HepG2 (cell line): Measurements from ENCODE around the gene TM4SF18. TPM values are rescaled to one million over a fixed set of nuclear protein-coding genes. Genes with fewer than 3 reads are reported as not detected.

Experiments
- CREM ChIP-seq, 2 experiments: sonication (generic) in 1 of 2; formaldehyde crosslinking in 1 of 2; IDR thresholded peaks; 2 replicates each; pipeline versions ENCODE4 v1.4.0 to v1.6.1; 2016 to 2020; ENCODE audit warnings: antibody characterized with exemption in 1 of 2, mild to moderate bottlenecking in 1 of 2, missing genetic modification reagents in 1 of 2
- EP300 ChIP-seq, 3 experiments: sonication (generic) in 1 of 3; formaldehyde crosslinking in 1 of 3; IDR thresholded peaks; 2 replicates each; pipeline versions ENCODE4 v1.5.1 to v1.6.1; 2011 to 2020; ENCODE audit warnings: low read depth in 2 of 3, low read length in 2 of 3, borderline replicate concordance in 1 of 3, improper control_type of control experiment in 1 of 3, mild to moderate bottlenecking in 1 of 3, missing genetic modification reagents in 1 of 3, moderate library complexity in 1 of 3
- FOXA1 ChIP-seq, 2 experiments: fragments of 450-650 bp in 1 of 2; sonication (generic) in 1 of 2; formaldehyde crosslinking in 1 of 2; IDR thresholded peaks; 2 replicates each; pipeline versions ENCODE4 v1.4.0 to v1.6.1; 2016 to 2020; ENCODE audit warnings: missing genetic modification reagents in 1 of 2
- FOXJ3 ChIP-seq: sonication (generic); formaldehyde crosslinking; IDR thresholded peaks from 2 replicates; pipeline ENCODE4 v1.4.0; 2020; ENCODE audit warnings: missing genetic modification reagents, mild to moderate bottlenecking, borderline replicate concordance
- HMG20A ChIP-seq: IDR thresholded peaks from 2 replicates; pipeline ENCODE4 v1.6.1; 2016; ENCODE audit warnings: borderline replicate concordance
- MAFF ChIP-seq: IDR thresholded peaks from 2 replicates; pipeline ENCODE4 v1.6.1; 2011; ENCODE audit warnings: low read depth, low read length, improper control_type of control experiment
- NCOR1 ChIP-seq: fragments of 200-600 bp; sonication (generic); IDR thresholded peaks from 2 replicates; pipeline ENCODE4 v1.7.0; 2017; ENCODE audit warnings: antibody characterized with exemption, low read length, borderline replicate concordance
- PHB2 ChIP-seq: fragments of 450-650 bp; IDR thresholded peaks from 2 replicates; pipeline ENCODE4 v1.6.1; 2018; ENCODE audit not compliant: partially characterized antibody
- POLR2AphosphoS2 ChIP-seq: IDR thresholded peaks from 2 replicates; pipeline ENCODE4 v1.6.1; 2011; ENCODE audit warnings: low read depth, low read length, improper control_type of control experiment
- RARA ChIP-seq: IDR thresholded peaks from 2 replicates; pipeline ENCODE4 v1.6.1; 2016; ENCODE audit warnings: missing genetic modification reagents, missing compliant biosample characterization
- SAP130 ChIP-seq: IDR thresholded peaks from 2 replicates; pipeline ENCODE4 v1.6.1; 2016; ENCODE audit warnings: low read depth
- SP5 ChIP-seq: IDR thresholded peaks from 2 replicates; pipeline ENCODE4 v1.6.1; 2016; ENCODE audit warnings: low read depth, borderline replicate concordance
- TARDBP ChIP-seq: sonication (generic); formaldehyde crosslinking; IDR thresholded peaks from 2 replicates; pipeline ENCODE4 v1.8.0; 2022; ENCODE audit warnings: mild to moderate bottlenecking, missing genetic modification reagents
- polyA plus RNA-seq, 8 experiments: library from polyadenylated mRNA; depleted of rRNA in 3 of 8; stranded (reverse) in 7 of 8; unstranded in 1 of 8; fragments of >200 nt; fragmentation: Illumina TruSeq in 4 of 8; extraction: Trizol in 4 of 8; gene quantifications; 2 replicates each; pipeline versions ENCODE4 v1.2.1 to v1.2.3, GENCODE V29; 2011 to 2016; ENCODE audit warnings: low read depth in 4 of 8, missing spikeins in 1 of 8, mixed read lengths in 1 of 8; ENCODE audit not compliant: insufficient read depth in 1 of 8
- total RNA-seq, 5 experiments: library from RNA; depleted of rRNA; stranded (reverse); fragments of >200 nt; fragmentation: Illumina TruSeq; extraction: Trizol; gene quantifications; 2 replicates each; pipeline ENCODE4 v1.2.3, GENCODE V29; 2016; ENCODE audit warnings: low read depth in 1 of 5
- TF ChIP-seq, protein P1 (sequence below): sonication (generic); formaldehyde crosslinking; IDR thresholded peaks from 2 replicates; pipeline ENCODE4 v1.4.0; 2020; ENCODE audit warnings: mild to moderate bottlenecking, missing genetic modification reagents, borderline replicate concordance
- TF ChIP-seq, protein P2 (sequence below): IDR thresholded peaks from 2 replicates; pipeline ENCODE4 v1.4.0; 2020; ENCODE audit warnings: mild to moderate bottlenecking, missing genetic modification reagents
- TF ChIP-seq, protein P3 (sequence below), 2 experiments: fragments of 450-650 bp in 1 of 2; sonication (generic) in 1 of 2; formaldehyde crosslinking; IDR thresholded peaks; 2 replicates each; pipeline versions ENCODE4 v1.5.0 to v1.8.0; 2020 to 2022; ENCODE audit warnings: mild to moderate bottlenecking in 1 of 2, missing genetic modification reagents in 1 of 2
- TF ChIP-seq, protein P4 (sequence below): sonication (generic); formaldehyde crosslinking; IDR thresholded peaks from 2 replicates; pipeline ENCODE4 v1.5.0; 2020; ENCODE audit warnings: missing genetic modification reagents

TM4SF18 gene
- total and polyA plus RNA-seq, 2 of the 13 experiments (the other 11 are each of a cell fraction or from before 2014, with no cell fraction given), result 0.15 TPM; not detected in 1

DNA sequence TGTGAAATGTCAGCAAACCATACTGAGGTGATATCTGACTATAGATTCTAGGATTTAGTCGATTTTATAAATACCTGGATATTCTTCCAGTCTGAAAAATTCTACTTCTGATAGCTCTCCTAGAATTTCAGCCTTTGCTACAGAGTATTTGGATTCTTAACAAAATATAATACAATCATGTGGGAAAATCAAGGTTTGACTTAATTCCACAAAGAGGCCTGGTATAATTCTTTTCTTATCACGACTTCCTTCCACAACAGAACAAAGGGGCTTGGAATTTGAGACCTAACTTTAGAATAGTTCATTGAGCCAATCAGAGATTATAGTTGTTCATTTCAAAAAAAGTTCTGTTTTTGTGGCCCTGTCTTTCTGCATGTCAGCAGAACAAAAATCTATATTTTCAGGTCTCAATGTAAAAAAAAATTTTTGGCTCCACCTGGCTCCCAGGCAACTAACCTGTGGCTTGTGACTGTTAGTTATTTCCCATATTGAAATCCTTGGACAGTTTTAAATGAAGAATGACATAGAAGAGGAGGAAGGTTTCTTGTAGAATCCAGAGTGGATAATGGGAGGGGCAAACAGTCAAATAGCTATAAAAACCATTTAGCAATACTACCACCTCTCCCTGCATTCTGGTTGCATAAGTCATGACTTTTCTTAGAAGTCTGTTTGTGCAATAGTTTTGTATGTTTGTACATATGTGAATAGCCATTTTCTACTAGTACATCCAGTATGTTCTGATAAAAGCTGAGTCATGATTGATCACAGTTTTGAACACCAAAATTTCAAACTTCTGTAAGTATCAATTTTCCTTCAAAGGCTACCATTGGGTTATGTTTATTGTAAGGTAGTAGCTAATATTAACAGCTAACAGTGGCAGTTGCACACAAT, 40.0 kb upstream of the TM4SF18 start (continued):
- TF ChIP-seq SP5 (CRISPR knock-in tag) (peak; percentile 50; the same call in 1 of the 2 replicates), SAP130 (CRISPR knock-in tag) (peak; percentile 36; the same call in 1 of the 2 replicates), NCOR1 (0 out of 2 replicates have a peak, but pooled peaks have one; percentile 18), EP300 (IDR thresholded peaks at IDR 0.05; ENCODE audit: low read depth in 2 of 2, low read length in 2 of 2) (peak in 1 of 2 experiments; percentile 76; a peak in 2 of 4 replicates), EP300 (CRISPR knock-in tag; IDR thresholded peaks at IDR 0.05; ENCODE audit: borderline replicate concordance) (no peak), FOXJ3 (CRISPR knock-in tag) (peak; percentile 27; the same call in 1 of the 2 replicates), FOXA1 (IDR thresholded peaks at IDR 0.05) (no peak), FOXA1 (CRISPR knock-in tag; IDR thresholded peaks at IDR 0.05) (peak; percentile 39; the same call in 1 of the 2 replicates), HMG20A (peak; percentile 21; the same call in 1 of the 2 replicates), POLR2AphosphoS2 (0 out of 2 replicates have a peak, but pooled peaks have one; percentile 8), PHB2 (no peak), TARDBP (CRISPR knock-in tag) (no peak), CREM (IDR thresholded peaks at IDR 0.05) (peak; percentile 34; the same call in 1 of the 2 replicates), CREM (CRISPR knock-in tag; IDR thresholded peaks at IDR 0.05) (no peak), RARA (peak; percentile 50), MAFF (peak; percentile 79)
- TF ChIP-seq, protein P1, sequence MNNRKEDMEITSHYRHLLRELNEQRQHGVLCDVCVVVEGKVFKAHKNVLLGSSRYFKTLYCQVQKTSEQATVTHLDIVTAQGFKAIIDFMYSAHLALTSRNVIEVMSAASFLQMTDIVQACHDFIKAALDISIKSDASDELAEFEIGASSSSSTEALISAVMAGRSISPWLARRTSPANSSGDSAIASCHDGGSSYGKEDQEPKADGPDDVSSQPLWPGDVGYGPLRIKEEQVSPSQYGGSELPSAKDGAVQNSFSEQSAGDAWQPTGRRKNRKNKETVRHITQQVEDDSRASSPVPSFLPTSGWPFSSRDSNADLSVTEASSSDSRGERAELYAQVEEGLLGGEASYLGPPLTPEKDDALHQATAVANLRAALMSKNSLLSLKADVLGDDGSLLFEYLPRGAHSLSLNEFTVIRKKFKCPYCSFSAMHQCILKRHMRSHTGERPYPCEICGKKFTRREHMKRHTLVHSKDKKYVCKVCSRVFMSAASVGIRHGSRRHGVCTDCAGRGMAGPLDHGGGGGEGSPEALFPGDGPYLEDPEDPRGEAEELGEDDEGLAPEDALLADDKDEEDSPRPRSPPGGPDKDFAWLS (CRISPR knock-in tag), result no peak
- TF ChIP-seq, protein P2, sequence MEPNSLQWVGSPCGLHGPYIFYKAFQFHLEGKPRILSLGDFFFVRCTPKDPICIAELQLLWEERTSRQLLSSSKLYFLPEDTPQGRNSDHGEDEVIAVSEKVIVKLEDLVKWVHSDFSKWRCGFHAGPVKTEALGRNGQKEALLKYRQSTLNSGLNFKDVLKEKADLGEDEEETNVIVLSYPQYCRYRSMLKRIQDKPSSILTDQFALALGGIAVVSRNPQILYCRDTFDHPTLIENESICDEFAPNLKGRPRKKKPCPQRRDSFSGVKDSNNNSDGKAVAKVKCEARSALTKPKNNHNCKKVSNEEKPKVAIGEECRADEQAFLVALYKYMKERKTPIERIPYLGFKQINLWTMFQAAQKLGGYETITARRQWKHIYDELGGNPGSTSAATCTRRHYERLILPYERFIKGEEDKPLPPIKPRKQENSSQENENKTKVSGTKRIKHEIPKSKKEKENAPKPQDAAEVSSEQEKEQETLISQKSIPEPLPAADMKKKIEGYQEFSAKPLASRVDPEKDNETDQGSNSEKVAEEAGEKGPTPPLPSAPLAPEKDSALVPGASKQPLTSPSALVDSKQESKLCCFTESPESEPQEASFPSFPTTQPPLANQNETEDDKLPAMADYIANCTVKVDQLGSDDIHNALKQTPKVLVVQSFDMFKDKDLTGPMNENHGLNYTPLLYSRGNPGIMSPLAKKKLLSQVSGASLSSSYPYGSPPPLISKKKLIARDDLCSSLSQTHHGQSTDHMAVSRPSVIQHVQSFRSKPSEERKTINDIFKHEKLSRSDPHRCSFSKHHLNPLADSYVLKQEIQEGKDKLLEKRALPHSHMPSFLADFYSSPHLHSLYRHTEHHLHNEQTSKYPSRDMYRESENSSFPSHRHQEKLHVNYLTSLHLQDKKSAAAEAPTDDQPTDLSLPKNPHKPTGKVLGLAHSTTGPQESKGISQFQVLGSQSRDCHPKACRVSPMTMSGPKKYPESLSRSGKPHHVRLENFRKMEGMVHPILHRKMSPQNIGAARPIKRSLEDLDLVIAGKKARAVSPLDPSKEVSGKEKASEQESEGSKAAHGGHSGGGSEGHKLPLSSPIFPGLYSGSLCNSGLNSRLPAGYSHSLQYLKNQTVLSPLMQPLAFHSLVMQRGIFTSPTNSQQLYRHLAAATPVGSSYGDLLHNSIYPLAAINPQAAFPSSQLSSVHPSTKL (CRISPR knock-in tag), result peak; percentile 64
- TF ChIP-seq, protein P3, sequence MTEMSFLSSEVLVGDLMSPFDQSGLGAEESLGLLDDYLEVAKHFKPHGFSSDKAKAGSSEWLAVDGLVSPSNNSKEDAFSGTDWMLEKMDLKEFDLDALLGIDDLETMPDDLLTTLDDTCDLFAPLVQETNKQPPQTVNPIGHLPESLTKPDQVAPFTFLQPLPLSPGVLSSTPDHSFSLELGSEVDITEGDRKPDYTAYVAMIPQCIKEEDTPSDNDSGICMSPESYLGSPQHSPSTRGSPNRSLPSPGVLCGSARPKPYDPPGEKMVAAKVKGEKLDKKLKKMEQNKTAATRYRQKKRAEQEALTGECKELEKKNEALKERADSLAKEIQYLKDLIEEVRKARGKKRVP (CRISPR knock-in tag; IDR thresholded peaks at IDR 0.05), result peak in 1 of 2 experiments; percentile 68; a peak in 1 of 4 replicates
- TF ChIP-seq, protein P4, sequence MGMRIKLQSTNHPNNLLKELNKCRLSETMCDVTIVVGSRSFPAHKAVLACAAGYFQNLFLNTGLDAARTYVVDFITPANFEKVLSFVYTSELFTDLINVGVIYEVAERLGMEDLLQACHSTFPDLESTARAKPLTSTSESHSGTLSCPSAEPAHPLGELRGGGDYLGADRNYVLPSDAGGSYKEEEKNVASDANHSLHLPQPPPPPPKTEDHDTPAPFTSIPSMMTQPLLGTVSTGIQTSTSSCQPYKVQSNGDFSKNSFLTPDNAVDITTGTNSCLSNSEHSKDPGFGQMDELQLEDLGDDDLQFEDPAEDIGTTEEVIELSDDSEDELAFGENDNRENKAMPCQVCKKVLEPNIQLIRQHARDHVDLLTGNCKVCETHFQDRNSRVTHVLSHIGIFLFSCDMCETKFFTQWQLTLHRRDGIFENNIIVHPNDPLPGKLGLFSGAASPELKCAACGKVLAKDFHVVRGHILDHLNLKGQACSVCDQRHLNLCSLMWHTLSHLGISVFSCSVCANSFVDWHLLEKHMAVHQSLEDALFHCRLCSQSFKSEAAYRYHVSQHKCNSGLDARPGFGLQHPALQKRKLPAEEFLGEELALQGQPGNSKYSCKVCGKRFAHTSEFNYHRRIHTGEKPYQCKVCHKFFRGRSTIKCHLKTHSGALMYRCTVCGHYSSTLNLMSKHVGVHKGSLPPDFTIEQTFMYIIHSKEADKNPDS (CRISPR knock-in tag), result no peak
